SH-SY5Y (cell line): ENCODE measurements around the gene ABCA7.

Experiments used
- GATA2 ChIP-seq: IDR thresholded peaks from 2 replicates; pipeline ENCODE4 v1.6.1; 2011; ENCODE audit warnings: mild to moderate bottlenecking, low read depth, low read length
- GATA3 ChIP-seq: IDR thresholded peaks from 2 replicates; pipeline ENCODE4 v1.6.1; 2011; ENCODE audit warnings: low read depth, mild to moderate bottlenecking, low read length, moderate library complexity

DNA sequence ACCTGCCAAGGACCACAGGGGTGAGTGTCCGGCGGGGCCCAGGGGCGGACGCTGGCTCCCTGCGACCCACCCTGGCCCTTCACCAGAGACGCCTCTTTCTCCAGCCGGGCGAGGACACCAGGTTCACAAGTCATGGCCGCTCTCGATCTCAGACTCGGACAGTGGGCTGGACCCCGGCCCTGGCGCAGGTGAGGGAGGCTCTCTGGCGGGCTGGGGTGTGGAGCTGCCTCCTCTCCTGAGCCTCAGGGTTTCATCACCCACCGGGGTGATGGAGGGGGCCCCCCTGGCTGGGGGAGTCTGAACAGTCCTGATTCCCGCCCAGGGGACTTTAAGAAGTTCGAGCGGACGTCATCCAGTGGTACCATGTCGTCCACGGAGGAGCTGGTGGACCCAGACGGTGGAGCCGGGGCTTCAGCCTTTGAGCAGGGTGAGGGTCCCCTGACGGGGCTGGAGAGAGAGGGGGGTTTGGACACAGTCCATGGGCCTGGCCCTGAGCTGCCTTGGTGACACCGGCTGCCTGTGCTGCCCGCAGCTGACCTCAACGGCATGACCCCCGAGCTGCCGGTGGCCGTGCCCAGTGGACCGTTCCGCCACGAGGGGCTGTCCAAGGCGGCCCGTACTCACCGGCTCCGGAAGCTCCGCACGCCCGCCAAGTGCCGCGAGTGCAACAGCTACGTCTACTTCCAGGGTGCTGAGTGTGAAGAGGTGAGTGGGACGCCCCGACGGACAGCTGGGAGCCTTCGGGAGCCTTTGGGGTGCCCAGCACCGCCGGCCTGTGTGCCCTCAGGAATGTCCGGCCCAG is 40.7 kb downstream of the ABCA7 start:
- TF ChIP-seq GATA3, result no peak
- TF ChIP-seq GATA2, result no peak
